LHCN-M2 (cell line): ENCODE data around the gene HSPB7. TPM values are rescaled to one million over a fixed set of nuclear protein-coding genes. Genes with fewer than 3 reads are reported as not detected.
A peak's percentile ranks its signal among the peaks of the same experiment; 100 is the strongest.
"Not testable (repeated sequence)": the region's sequence is repeated elsewhere in the genome, so short reads cannot be mapped to it uniquely, and the experiment has no call there.

ENCODE experiments used
- DNase-seq: peaks from one replicate; pipeline ENCODE4 v3.0.0-alpha.2; 2012; ENCODE audit warnings: low read depth
- total RNA-seq: library from RNA; depleted of rRNA; stranded (reverse); fragments of >200 nt; gene quantifications from 2 replicates; pipeline ENCODE4 v1.2.3, GENCODE V29; 2014; rRNA removed

The HSPB7 gene
- total RNA-seq, 1 experiment from 2014 or later, result 3.3 TPM

DNA sequence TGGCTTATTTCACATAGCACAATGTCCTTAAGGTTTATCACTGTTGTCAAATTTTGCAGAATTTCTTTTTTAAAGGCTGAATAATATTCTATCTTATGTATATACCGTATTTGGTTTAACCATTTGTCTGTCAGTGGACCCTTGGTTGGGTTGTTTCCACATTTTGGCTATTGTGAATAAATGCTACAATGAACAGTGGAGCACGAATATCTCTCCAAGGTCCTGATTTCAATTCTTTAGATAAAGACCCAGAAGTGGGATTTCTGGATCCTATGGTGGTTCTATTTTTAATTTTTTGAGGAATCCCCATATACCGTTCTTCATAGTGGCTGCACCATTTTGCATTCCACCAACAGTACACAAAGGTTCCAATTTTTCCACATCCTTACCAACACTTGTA lies 36.2 kb downstream of the HSPB7 start:
- DNase-seq, result no peak

DNA sequence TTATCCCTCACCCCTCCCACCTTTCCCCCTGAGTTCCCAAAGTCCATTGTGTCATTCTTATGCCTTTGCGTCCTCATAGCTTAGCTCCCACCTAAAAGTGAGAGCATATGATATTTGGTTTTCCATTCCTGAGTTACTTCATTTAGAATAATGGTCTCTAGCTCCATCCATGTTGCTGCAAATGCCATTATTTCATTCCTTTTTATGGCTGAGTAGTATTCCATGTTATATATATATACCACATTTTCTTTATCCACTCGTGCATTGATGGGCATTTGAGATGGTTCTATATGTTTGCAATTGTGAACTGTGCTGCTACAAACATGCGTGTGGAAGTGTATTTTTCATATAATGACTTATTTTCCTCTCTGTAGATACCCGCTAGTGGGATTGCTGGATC lies 39.9 kb downstream of the HSPB7 start:
- not testable (repeated sequence) for DNase-seq

DNA sequence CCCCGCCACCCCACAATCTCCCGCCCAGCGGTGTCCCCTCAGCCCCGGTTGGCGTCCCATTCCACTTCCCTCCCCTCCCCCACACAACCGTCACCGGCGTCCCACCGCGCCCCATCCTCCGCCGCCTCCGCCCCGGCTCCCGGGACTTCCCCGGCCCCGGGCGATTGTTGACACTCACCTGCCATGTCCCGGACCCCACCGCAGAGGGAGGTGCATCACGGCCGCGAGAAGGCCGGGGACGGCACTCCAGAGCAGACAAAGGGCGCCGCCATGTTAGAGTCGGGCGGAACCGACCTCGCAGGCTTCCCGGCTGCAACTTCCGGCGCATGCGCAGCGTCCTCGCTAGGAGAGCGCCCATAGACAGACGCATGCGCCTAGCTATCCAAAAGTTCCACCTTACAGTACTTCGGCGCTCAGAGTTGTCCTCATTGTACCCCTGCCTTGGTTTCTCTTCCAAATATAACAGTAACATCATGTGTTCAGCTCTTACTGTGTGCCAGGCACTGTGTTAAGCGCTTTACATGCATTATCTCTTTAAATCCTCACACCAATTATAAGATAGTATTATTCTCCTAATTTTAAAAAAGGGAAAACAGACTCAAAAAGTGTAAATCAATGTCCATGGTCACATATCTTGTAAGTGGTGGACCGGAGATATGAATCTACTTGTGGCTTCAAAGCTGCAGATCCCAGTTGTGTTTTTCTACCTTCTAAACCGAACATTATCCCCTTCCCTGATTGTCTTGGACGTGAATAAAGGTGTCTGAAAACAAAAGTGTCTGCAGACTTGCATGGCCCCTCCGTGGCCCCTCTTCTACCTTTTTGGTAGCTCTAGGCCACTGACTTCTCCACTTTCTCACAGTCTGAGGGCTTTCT lies 41.8 kb downstream of the HSPB7 start, which contains the start of gene ZBTB17:
TSS of gene ZBTB17 (minus strand) at position 297 of the 876 bp plus-strand sequence. CDS start 27,606 bp downstream, outside the sequence.
- DNase-seq, result peak; percentile 88

DNA sequence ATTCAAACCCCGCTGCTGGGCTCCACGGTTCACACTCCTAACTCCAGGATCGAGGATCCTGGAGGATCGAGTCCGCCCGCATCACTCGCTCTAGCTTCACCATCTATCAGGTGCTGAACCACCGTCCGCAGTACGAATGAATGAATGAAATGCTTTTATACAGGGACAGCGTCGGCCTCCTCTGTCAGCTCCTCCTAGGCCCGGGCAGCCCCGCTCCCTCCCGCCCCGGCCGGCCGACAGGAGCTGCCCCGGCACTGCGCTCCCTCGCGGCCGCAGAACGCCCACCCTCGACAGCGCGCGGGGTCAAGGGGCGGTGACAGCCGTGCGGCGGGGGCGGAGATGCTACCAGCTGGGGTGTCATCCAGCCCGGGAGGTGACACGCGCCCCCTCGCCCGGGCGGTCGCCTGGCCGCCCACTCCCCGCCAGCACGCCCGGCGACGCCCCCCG lies 42.5 kb downstream of the HSPB7 start:
- peak; percentile 60 for DNase-seq

DNA sequence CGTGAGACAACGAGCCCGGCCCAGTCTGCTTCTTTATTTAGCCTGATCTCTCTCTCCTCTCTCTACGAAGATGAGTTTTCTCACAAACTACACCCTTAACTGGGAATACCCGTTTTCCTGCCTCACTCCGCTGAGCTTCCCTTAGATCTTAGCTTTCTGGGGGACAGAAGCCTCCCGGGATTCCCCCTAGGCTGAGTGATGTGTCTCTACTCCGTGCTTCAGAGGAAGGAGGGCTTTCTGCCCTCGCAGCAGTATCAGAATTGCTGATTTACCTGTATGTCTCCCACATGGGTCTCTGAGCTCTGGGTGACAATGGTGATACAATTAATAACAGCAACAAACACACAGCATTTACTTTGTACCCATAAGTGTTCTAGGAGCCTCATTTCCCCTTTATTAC lies 43.0 kb downstream of the HSPB7 start:
- DNase-seq, result no peak

DNA sequence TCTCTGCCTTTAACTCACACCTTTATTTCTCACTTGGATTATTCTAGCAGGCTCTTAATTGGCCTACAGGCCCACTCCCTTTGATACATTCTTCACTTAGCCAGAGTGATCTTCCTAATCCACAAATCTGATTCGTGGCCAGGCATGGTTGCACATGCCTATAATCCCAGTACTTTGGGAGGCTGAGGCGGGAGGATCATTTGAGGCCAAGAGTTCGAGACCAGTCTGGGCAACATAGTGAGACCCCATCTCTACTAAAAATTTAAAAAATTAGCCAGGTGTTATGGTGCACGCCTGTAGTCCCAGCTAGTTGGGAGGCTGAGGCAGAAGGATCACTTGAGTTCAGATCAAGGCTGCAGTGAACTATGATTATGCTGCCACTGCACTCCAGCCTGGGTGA lies 44.1 kb downstream of the HSPB7 start:
- no peak for DNase-seq

DNA sequence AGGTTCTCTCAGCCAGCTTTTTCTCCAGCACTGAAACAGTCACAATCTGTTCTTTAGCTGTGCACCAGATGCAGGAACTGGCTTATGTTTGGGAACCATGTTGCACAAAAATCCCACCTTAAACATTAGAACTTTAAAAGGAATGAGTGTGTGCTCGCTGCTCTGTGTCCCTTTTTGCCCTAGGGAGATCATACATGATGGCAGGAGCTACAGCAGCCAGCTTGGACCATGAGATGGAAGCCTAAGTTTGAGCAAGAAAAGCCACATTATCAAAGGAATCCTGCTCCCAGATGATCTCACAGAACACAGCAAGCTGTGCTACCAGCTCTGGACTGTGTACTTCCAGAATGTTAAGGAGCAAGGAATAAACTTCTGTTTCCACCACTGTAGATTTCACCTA lies 45.4 kb downstream of the HSPB7 start:
- DNase-seq, result no peak

DNA sequence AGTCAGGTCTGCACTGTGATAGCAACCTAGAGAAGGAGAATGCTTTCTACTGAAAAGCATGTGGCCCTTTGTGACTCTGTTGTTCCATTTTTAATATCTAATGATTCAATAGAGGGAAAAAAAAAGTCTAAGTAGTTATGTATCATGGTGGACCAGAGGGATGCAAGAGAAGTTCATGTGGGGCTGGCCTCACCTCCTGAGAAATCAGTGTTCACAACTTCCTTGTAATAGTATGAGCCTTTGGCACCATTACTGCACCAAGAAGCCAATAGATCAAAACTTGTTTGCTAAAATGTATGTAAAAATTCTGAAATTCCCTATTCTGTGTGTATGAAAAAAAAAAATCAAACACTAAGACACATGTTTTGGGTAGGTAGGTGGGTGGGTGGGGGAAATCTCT lies 46.9 kb downstream of the HSPB7 start:
- DNase-seq, result no peak

DNA sequence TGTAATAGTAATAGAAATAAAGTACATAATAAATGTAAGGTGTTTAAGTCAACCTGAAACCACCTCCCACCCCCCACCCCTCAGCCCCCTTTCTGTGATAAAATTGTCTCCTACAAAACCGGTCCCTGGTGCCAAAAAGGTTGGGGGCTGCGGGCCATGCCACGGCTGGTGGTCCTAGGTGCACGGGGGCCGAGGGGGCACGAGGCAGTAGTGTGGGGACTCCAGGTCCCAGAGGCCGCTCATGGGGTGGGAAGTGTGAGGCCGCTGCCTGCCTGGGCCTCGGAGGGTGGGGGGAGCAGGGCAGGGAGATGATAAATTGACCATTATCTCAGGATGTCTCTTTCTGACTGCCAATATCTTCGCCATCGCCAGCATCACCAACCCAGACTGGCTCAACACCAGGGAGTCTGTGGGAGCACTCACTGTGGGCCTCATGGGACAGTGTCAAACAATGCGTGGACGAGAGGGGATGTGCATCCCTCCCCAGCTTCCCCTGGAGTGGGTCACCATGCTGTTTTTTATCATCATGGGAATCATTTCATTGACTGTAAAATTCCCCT lies 48.4 kb downstream of the HSPB7 start:
- DNase-seq, result no peak

DNA sequence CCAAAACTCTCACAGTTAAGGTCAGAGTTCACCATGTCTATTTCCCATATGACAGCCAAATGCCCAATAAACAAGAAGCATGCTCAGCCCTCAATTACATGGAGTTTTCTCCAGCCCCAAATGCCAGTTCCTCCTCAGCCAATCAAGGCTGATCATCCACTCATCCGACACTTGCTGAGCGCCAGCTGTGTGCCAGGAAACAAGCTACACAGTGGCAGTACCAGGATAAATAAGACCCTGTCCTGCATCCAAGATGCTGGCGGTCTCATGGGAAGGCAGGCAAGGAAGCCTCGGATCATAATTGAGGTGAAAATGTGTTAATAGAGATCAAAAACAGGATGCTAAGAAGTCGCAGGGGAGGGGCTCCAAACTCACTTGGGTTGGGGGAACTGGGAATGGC lies 49.7 kb downstream of the HSPB7 start:
- no peak for DNase-seq

DNA sequence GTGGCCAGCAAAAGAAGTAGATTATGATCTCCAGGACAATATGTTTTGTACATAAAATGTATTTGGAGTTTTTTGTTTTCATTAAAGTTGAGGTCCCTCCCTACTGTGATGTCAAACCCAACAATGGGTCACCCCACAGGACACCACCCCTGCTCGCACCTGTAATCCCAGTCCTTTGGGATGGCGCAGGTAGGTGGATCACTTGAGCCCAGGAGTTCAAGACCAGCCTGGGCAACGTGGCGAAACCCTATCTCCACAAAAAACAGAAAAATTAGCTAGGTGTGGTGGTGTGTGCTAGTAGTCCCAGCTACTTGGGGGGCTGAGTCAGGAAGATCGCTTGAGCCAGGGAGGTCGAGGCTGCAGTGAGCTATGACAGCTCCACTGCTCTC lies 50.9 kb downstream of the HSPB7 start:
- DNase-seq, result no peak

DNA sequence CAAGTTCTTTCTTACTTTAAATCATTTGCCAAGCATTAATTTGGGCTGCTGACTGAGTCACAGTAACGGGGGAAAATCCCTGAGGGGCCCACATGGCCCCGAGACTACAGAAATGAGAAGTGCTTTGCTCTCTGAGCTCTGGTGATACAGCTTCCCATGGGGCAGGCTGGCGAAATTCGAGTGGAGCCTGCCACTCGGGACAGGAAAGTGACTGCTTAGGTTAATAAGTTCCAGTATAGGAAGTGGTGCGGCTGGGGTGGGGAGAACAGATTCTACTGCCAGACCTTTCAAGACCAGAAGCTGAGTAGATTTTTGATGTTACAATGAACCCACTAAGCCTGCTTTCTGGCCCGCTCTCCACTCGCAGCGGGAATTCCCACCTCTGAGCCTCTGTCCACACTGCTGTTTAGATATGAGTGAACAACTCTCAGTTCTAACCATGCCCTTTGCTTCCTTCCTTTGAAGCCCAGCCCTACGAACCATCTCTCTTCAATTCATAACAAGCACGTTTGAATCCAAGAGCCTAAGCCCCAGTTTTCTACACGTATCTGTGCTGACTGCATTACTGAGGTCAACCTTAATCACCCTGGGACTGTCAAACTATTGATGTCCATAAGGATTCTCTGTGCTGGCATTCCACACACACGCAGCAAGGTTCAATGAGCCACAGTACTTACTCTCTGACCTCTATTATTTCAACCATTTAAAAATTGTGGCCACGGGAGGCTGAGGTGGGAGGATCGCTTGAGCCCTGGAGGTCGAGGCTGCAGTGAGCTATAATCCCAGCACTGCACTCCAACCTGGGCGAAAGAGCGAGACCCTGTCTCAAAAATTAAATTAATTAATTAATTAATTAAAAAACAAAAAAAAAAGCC lies 51.5 kb downstream of the HSPB7 start:
- DNase-seq, result peak; percentile 35

DNA sequence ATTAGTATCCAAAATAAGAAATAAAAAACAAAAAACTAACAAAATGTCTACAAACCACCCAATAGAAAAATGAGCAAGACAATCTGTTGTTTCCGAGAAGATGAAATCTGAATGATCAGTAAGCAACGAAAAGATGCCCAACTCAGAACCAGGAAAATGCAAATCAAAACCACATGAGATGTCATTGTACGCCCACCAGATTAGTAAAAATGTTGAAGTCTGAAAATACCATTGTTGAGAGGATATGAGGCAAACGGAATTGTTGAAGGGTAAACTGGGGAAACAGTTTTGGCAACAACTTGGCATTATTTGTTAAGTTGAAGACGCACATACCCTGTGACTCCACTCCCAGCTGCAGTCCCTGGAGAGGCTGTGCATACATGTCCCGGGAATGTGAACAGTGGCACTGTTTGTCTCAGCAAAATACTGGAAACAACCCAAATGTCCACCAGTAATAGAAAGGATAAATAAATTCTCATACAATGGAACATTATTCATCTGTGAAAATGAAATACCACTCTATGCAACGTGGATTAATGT lies 52.5 kb downstream of the HSPB7 start:
- DNase-seq, result peak; percentile 47

Other genes starting within 250 kb of the HSPB7 start
- 1.3 and 1.4 TPM in 2 replicates for gene UQCRHL, start 210.4 kb downstream of the HSPB7 start, total RNA-seq
- gene SPEN, start 170.3 kb downstream of the HSPB7 start, total RNA-seq, result 7.6 and 7.7 TPM in 2 replicates
- gene ZBTB17, start 41.9 kb downstream of the HSPB7 start, total RNA-seq, result 37.0 and 44.4 TPM in 2 replicates
- not detected in 2 replicates for gene SRARP, start 13.8 kb downstream of the HSPB7 start, total RNA-seq
- not detected in 2 replicates for gene CLCNKA, start 4.0 kb upstream of the HSPB7 start, total RNA-seq
- gene CLCNKB, start 25.7 kb upstream of the HSPB7 start, total RNA-seq, result not detected in 2 replicates
- 0.63 and 1.4 TPM in 2 replicates for gene FAM131C, start 55.6 kb upstream of the HSPB7 start, total RNA-seq
- 60.1 and 73.1 TPM in 2 replicates for gene EPHA2, start 138.0 kb upstream of the HSPB7 start, total RNA-seq
- 1.9 TPM in 2 replicates for gene ARHGEF19, start 194.6 kb upstream of the HSPB7 start, total RNA-seq
- gene CPLANE2, start 219.1 kb upstream of the HSPB7 start, total RNA-seq, result 5.2 and 7.1 TPM in 2 replicates